Measurements from ENCODE around the gene C1orf159. TPM values are rescaled to one million over a fixed set of nuclear protein-coding genes. Genes with fewer than 3 reads are reported as not detected.
A peak's percentile ranks its signal among the peaks of the same experiment; 100 is the strongest.

Gene C1orf159
- 9.4 and 10.0 TPM in 2 replicates for total RNA-seq (2014; rRNA removed; shearing (Covaris generic))
- polyA plus RNA-seq (2015; cell fraction: cytosol; rRNA removed): 21.1 and 22.0 TPM in 2 replicates
- polyA plus RNA-seq (2015; cell fraction: nucleus; rRNA removed): 76.1 and 80.9 TPM in 2 replicates

- in situ Hi-C loops (cut with HindIII; ENCODE audit: low pct_unique_long_range_greater_than_20kb, low sequenced_read_pairs): no loop called here
- DNase-seq (ENCODE audit: low read depth, low spot score): peak; percentile 96
These were observed at the start of gene C1orf159 for GRCh38 chr1:1115786-1116700. TSS of gene C1orf159 (minus strand) at chr1:1116089. CDS start at chr1:1091543, 24,546 bp downstream.

DNA sequence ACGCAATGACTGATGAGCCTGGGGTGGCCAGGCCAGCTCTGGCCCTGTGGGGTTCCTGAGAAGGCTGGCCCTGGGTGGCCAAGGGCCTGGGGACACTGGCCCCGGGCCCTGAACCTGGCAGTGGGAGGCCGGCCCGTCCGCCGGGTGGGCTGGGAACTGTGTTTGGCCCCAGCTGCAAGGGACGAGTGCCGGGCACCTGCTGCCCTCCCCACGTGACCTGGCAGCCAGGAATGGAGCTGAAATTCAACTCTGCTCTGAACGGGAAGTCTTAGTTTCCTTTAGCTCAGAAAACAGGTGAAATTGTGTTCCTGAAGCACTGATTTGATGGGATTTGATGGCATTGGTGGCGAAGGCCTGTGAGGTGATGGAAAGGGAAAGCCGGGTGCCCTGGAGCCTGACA lies 49.6 kb upstream of the C1orf159 start:
- DNase-seq (ENCODE audit: low read depth, low spot score): no peak
- in situ Hi-C loops (cut with HindIII; ENCODE audit: low pct_unique_long_range_greater_than_20kb, low sequenced_read_pairs): no loop called here

GRCh38 chr1:1164701-1165451 lies 49.0 kb upstream of the C1orf159 start:
- in situ Hi-C loops (cut with HindIII; ENCODE audit: low pct_unique_long_range_greater_than_20kb, low sequenced_read_pairs): no loop called here
- DNase-seq (ENCODE audit: low read depth, low spot score): no peak

- no peak for DNase-seq (ENCODE audit: low read depth, low spot score)
- in situ Hi-C loops (cut with HindIII; ENCODE audit: low pct_unique_long_range_greater_than_20kb, low sequenced_read_pairs): no loop called here
These were observed 48.4 kb upstream of the C1orf159 start for GRCh38 chr1:1164361-1164700.

- in situ Hi-C loops (cut with HindIII; ENCODE audit: low pct_unique_long_range_greater_than_20kb, low sequenced_read_pairs): no loop called here
- no peak for DNase-seq (ENCODE audit: low read depth, low spot score)
These were observed 47.7 kb upstream of the C1orf159 start for GRCh38 chr1:1163538-1164070.

GRCh38 chr1:1162597-1163537 lies 47.0 kb upstream of the C1orf159 start:
- DNase-seq (ENCODE audit: low read depth, low spot score): no peak
- in situ Hi-C loops (cut with HindIII; ENCODE audit: low pct_unique_long_range_greater_than_20kb, low sequenced_read_pairs): no loop called here

DNA sequence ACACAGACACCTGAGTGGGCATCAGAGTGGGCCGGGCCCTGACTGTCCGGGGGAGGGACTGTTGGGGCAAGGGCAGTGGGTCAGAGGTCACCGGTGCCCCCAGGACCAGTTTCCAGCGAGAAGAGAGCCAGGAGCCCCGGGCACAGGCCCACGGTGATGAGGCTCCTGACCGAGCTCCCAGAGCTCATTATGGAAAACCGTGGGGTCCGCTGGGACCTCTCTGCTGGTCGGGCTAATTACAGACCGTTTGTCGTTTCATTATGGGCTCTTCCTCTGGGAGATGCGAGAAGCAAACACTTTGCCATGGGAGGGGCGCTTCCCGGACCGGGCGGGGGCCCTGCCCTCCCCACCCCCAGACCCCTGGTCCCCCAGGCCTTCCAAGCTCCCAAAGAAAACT lies 45.8 kb upstream of the C1orf159 start:
- in situ Hi-C loops (cut with HindIII; ENCODE audit: low pct_unique_long_range_greater_than_20kb, low sequenced_read_pairs): no loop called here

DNA sequence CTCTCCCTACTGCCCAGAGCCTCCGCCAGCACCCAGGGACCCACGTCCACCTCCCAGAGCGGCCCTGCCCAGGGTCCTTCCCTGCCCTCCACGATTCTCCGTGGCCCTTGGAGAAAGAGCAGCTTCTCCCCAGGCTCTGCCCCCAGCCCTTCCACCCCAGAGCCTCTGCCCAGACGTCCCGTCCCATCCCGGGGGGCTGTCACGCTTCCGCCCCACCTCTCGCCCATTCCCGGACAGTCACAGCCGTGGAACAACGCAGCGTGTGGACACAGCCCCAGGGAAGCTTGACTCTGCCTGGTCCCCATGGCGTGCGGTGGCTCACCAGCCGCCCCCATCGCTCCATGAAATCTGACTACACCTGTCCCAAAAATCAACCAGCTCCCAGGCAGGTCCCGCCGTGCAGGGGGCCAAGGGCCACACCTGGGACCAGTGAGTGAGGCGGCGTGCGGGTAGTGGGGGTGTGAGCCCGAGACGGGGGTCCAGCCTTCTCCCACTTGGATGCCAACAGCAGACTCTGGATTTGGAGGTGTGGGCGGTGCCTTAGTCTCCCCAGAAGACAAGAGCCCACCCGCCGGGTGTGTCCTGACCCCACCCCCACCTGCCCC lies 45.3 kb upstream of the C1orf159 start:
- in situ Hi-C loops (cut with HindIII; ENCODE audit: low pct_unique_long_range_greater_than_20kb, low sequenced_read_pairs): no loop called here
- DNase-seq (ENCODE audit: low read depth, low spot score): no peak

More for the DNA sequence above, 45.8 kb upstream of the C1orf159 start:
- DNase-seq (ENCODE audit: low read depth, low spot score): no peak

DNA sequence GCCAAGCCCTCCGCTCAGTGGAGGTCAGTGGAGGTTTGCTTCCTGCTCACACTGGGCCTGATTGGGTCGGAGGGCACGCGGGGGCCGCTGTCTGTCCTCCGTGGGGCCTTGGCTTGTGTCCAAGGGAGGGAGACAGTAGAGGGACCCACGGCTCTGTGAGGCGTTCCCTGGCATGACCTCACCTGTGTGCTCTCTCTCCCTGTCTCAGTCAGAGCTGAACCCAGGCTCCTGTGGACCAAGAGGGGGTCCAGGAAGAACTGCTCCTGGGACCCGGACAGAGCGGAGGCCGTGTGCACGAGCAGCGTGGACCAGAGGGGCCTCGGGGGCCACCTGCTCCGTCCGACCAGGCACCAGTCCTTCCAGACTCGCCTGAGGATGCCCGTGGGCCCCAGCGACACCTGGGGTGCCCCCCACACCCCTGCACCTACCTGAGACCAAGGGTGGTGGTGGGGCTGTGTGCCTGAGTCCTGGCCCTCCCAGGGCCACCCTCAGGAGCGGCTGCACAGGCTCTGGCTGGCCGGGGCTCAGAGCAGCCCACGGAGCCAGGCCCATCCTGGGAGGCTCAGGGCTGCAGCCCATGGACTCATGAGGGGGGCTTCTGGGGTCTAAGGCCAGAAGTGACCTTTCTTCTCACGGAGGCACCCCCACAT lies 44.5 kb upstream of the C1orf159 start:
- in situ Hi-C loops (cut with HindIII; ENCODE audit: low pct_unique_long_range_greater_than_20kb, low sequenced_read_pairs): no loop called here
- DNase-seq (ENCODE audit: low read depth, low spot score): no peak

- peak; percentile 53 for DNase-seq (ENCODE audit: low read depth, low spot score)
- in situ Hi-C loops (cut with HindIII; ENCODE audit: low pct_unique_long_range_greater_than_20kb, low sequenced_read_pairs): no loop called here
These were observed 42.2 kb upstream of the C1orf159 start for GRCh38 chr1:1157914-1158710.

DNA sequence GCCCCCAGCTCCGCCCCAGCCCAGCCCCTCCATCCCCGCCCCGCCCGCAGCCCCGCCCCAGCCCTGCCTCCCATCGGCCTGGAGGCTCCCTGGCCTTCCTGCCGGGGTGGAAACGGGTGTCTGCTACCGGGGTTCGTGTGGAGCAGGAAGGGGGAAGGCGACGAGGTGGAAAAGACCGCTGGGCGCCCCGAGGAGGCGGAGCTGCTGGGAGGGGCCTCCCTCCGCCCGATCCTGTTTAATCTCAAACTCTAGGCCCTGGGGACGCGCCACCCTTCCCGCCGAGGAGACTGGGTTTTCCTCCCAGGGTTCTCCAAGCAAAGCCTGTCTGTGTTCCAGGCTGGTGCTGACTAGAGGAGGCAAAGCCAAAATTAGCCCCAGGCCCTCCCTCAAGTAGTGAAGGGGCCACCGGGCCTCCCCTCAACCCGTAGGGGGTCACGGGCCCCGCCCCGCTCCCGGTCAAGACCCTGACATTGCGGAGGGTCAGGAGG lies 41.6 kb upstream of the C1orf159 start:
- in situ Hi-C loops (cut with HindIII; ENCODE audit: low pct_unique_long_range_greater_than_20kb, low sequenced_read_pairs): no loop called here
- peak; percentile 54 for DNase-seq (ENCODE audit: low read depth, low spot score)

GRCh38 chr1:1157033-1157365 lies 41.1 kb upstream of the C1orf159 start:
- no peak for DNase-seq (ENCODE audit: low read depth, low spot score)
- in situ Hi-C loops (cut with HindIII; ENCODE audit: low pct_unique_long_range_greater_than_20kb, low sequenced_read_pairs): no loop called here

GRCh38 chr1:1156140-1157032 lies 40.5 kb upstream of the C1orf159 start:
- in situ Hi-C loops (cut with HindIII; ENCODE audit: low pct_unique_long_range_greater_than_20kb, low sequenced_read_pairs): no loop called here

DNA sequence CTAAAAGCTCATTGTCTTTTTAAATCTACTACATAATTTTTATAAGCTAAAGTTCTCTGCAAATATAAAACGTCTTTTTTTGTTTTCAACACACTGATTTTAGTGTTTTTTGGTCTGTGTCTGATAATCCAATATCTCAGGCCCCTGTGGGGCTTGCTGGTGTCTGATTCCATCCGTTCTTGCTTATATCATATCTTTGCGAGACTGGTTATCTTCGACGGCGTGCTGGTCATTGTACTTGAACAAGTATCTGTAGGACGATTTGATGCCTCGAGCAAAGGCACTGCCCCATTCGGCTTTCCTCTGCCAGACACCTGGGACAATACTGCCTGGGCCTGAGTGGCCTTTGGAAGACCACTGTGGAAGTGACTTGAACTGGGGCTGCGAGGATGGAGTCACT lies 39.4 kb upstream of the C1orf159 start:
- in situ Hi-C loops (cut with HindIII; ENCODE audit: low pct_unique_long_range_greater_than_20kb, low sequenced_read_pairs): no loop called here
- no peak for DNase-seq (ENCODE audit: low read depth, low spot score)

More at GRCh38 chr1:1156140-1157032, 40.5 kb upstream of the C1orf159 start:
- DNase-seq (ENCODE audit: low read depth, low spot score): no peak

DNA sequence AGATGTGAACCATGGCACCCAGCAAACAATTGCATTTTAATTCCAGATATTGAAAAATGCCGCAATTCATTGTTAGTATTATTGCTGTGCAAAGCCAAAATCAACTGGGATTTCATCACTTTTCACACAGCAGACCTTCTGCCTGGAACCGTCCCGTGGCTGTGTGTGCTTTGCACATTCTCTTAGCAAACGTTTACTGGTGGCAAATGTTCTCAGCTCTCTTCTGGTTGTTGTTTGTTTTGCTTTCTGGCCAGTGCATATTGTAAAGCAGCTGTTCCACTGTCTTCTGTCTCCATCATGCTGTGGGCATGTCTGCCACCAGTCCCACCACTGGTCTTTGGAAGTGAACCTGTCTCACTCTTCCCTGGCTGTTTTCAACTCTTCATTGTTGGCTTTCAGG lies 38.0 kb upstream of the C1orf159 start:
- no peak for DNase-seq (ENCODE audit: low read depth, low spot score)

More for the DNA sequence above, 38.0 kb upstream of the C1orf159 start:
- in situ Hi-C loops (cut with HindIII; ENCODE audit: low pct_unique_long_range_greater_than_20kb, low sequenced_read_pairs): no loop called here
